Mononuclear cell (primary cell): ENCODE measurements around the gene CD84. TPM values are rescaled to one million over a fixed set of nuclear protein-coding genes. Genes with fewer than 3 reads are reported as not detected.
"Not testable (repeated sequence)": the region's sequence is repeated elsewhere in the genome, so short reads cannot be mapped to it uniquely, and the experiment has no call there.

Experiments
- H3K27me3 ChIP-seq: 2 replicates; pipeline ENCODE4 v1.6.0; 2011; ENCODE audit warnings: low read length, control low read depth; ENCODE audit not compliant: insufficient read depth
- H3K4me1 ChIP-seq: 2 replicates; pipeline ENCODE4 v1.5.1; 2011; ENCODE audit warnings: mild to moderate bottlenecking, low read length, control low read depth; ENCODE audit not compliant: insufficient read depth
- H3K4me3 ChIP-seq: 2 replicates; pipeline ENCODE4 v1.5.1; 2011; ENCODE audit warnings: mild to moderate bottlenecking, low read length, moderate library complexity
- H3K9me3 ChIP-seq: 2 replicates; pipeline ENCODE4 v1.5.1; 2011; ENCODE audit warnings: low read depth, mild to moderate bottlenecking, control low read depth, low read length
- total RNA-seq: library from RNA; depleted of rRNA; stranded (reverse); fragments of >200 nt; gene quantifications from one replicate; pipeline ENCODE4 v1.2.3, GENCODE V29; 2012

CD84 gene
- 33.4 TPM for total RNA-seq

DNA sequence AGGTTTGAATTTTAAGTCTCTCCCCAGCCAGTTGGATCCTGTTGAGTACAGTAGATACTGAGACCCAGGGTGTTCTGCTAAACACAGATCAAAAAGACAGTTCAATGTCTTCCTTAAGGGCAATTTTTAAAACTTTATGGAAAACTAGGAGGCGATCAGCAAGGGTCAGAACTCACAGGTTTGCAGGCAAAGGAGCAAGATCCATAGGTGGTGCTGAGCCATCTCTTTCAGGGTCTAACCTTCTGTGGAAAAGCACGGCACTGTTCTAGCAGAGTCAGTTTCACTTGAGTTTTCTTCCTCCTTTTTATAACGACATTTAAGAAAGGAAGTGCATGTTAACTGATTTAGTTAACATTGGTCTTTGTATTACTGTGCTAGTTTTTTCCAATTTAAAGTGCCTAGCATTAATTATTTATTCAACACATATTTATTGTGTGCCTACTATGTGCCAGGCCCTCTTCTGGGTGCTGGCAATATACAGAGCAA lies at the start of gene CD84:
Gene CD84 (minus strand): TSS at position 281 of the 486 bp plus-strand sequence. CDS start 59 bp downstream, at position 222.
- H3K27me3 ChIP-seq: no peaks in the 10 kb centered on the region
- peaks cover 62% of the 10 kb centered on the region for H3K4me1 ChIP-seq
- peak within 1 kb of the TSS; percentile 57 for H3K4me3 ChIP-seq

GRCh38 chr1:160628799-160629263 lies 49.5 kb upstream of the CD84 start:
- Histone ChIP-seq H3K4me1 (peaks cover 90% of the 10 kb centered on the region), H3K27me3 (no peaks in the 10 kb centered on the region), H3K9me3 (no peaks in the 10 kb centered on the region), H3K4me3 (no peak overlapping the region)

More for the DNA sequence above, at the start of gene CD84:
- H3K9me3 ChIP-seq: no peaks in the 10 kb centered on the region

- not testable (repeated sequence) for H3K27me3 ChIP-seq, H3K4me3 ChIP-seq, H3K9me3 ChIP-seq
- H3K4me1 ChIP-seq: peaks cover 92% of the 10 kb centered on the region
Measured at GRCh38 chr1:160627677-160628289, 48.5 kb upstream of the CD84 start.

DNA sequence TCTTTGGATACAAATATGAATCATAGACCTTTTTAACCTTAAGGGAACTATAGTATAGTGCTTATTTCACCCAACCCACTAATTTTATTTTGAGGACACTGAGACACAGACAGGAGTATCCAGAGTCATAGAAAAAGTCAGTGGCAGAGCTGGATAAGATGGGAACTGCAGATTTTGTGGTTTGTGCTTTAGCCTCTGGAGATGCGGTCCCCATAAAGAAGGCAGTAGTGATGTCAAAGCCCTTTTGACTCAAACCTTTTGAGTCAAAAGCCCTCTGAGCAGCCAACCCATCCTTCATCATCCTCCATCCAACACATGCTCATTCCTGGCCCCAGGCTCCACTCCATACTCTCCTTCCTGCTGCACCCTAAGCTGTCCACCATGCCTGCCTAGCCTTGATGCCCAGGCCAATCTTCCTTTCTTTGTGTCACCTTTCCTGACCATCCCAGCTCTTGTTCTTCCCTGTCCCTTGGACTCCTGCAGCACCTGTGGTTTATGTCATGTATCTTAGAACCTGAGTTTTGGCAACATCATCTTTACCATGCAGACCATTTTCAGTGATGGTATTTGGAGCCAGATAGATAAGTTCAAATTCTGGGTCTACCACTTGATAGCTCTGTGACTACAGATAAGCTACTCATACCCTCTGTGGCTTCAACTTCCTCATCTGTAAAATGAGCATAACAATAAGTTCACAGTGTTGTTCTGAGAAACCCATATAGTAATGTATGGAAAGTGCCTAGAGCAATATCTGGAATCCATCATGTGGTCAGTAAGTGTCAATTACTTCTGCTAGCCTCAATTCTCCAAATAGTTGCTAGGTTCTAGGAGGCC lies 47.4 kb upstream of the CD84 start:
- H3K27me3 ChIP-seq: no peaks in the 10 kb centered on the region
- H3K4me3 ChIP-seq: no peak overlapping the region
- peaks cover 90% of the 10 kb centered on the region for H3K4me1 ChIP-seq
- H3K9me3 ChIP-seq: no peaks in the 10 kb centered on the region

GRCh38 chr1:160625725-160626498 lies 46.6 kb upstream of the CD84 start:
- no peaks in the 10 kb centered on the region for H3K27me3 ChIP-seq
- no peaks in the 10 kb centered on the region for H3K9me3 ChIP-seq
- H3K4me1 ChIP-seq: peaks cover 91% of the 10 kb centered on the region
- no peak overlapping the region for H3K4me3 ChIP-seq

DNA sequence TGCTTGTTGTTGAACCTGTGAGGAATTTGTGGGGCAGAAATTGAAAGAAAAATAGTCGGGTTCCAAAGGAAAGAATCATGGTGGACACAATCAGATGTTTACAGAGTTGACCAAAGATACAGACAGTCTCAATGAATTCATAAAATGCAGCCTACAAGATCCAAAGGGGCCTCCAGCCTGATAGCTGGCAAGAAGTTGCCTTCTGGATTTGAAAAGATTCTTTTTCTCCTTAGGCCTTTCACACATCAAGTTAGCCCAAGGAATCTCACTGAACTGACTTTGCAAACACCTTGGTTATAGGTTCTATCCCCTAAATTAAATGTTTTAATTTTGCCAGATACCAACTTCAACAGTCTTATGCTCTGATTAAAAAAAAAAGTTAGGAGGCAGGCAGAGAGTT lies 46.0 kb upstream of the CD84 start:
- H3K9me3 ChIP-seq: no peaks in the 10 kb centered on the region
- peaks cover 85% of the 10 kb centered on the region for H3K4me1 ChIP-seq
- H3K27me3 ChIP-seq: no peaks in the 10 kb centered on the region
- no peak overlapping the region for H3K4me3 ChIP-seq

DNA sequence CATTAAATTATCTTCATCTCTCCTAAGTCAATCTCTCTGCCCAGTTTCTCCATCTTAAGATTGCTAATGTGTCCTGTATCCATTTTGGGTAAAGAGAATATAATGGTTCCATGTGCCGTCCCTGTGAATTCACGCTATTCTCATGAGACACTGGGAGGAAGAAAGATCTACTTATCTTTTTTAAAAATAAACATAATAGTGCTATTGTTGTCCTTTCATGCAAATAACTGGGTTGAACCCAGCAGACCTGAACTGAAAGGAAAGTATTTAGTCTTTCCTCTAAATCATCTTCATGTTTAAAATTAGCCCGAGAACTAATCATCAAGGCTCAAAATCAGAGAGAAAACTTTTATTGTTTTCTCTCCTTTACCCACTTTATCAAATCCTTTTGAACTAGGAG lies 45.2 kb upstream of the CD84 start:
- H3K4me1 ChIP-seq: peaks cover 77% of the 10 kb centered on the region
- H3K27me3 ChIP-seq: no peaks in the 10 kb centered on the region
- H3K4me3 ChIP-seq: no peak overlapping the region

GRCh38 chr1:160623862-160624261 lies 44.6 kb upstream of the CD84 start:
- peaks cover 71% of the 10 kb centered on the region for H3K4me1 ChIP-seq
- H3K27me3 ChIP-seq: no peaks in the 10 kb centered on the region
- no peak overlapping the region for H3K4me3 ChIP-seq
- no peaks in the 10 kb centered on the region for H3K9me3 ChIP-seq

More for the DNA sequence above, 45.2 kb upstream of the CD84 start:
- H3K9me3 ChIP-seq: no peaks in the 10 kb centered on the region

DNA sequence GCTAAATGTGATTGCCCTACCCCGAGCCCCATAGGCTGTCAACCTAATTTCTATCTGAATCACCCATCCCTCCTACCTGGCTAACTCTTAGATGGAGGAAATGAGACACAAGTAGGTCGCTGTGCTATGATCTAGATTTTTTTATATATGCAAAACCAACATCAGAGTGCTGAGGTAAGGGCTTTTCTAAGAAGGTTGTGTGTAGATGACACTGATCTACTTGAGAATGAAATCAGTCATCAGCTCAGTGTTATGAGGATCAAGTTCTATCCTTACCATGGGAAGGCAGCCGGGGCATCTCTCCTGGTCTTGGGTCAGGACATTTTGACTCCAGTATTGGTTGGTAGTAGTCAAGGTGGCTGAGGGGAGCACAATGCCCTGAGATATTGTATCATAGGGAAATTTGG lies 43.9 kb upstream of the CD84 start:
- H3K9me3 ChIP-seq: no peaks in the 10 kb centered on the region
- peaks cover 65% of the 10 kb centered on the region for H3K4me1 ChIP-seq
- H3K4me3 ChIP-seq: no peak overlapping the region
- H3K27me3 ChIP-seq: no peaks in the 10 kb centered on the region

DNA sequence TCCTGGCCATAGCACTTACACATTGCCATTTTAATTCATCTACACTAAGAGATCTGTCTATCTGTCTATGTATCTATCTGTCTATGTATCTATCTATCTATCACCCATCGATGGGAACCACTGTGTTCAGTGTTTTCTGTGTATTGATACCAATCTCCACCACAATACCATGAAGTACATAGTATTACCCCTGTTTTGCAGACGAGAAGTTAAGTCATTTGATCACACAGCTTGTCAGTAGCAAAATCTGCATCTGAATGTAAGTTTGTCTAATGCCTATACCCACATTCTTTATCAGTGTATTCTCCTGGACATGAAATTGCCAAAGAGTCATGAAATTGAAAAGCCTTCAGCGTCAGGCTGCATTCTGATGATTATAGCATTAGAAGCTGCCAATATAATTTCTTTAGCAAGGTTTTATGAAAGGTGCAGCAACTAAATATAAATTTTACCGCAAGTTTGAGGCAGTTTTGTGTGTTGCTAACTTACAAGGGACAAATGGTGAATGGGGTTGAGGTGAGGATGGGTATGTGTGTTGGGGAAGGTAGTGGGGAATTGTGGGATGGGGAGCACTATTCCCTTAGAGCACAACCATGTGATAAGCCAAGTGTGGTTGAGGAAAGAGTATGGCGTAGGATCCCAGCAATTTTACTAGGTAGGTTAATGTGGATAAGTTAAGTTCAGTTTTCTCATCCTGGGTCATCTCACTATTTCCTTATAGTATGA lies 43.4 kb upstream of the CD84 start:
- H3K27me3 ChIP-seq: no peaks in the 10 kb centered on the region
- H3K4me1 ChIP-seq: peaks cover 61% of the 10 kb centered on the region
- H3K4me3 ChIP-seq: no peak overlapping the region
- H3K9me3 ChIP-seq: no peaks in the 10 kb centered on the region

DNA sequence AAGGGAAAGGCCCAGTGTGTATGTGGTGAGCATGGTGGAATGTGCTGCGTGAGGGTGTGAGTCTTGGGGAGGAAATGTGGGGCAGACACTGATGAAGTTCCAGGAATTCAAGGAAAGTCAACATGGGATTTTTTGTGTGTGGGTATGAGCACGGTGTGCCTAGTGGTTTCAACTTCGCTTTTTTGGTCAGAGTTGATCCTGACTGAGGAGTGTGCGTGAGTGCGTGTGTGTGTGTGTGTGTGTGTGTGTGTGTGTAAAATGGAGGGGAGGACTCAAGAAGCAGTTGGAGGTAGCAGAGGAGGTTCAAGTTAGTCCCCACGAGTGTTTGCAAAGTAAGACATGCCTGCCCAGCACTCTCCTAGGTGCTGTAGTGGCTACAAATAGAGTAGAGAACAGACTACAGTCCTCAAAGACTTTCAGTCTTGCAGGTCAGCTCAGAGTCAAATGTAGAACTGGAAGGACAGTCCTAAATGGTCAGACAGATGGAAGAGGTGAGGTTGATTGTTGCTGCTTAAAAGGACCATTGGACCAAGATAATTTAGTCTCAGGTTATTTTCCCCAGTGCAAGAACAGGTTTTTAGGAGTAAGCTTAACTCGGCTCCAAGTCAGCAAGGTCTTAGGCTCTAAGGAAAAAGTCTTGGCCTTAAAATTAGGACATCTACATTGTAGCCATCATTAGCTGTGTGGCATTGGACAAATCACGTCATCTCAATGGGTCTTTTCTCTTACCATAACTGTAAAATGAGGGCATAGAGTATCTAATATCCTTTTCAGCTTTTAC lies 42.5 kb upstream of the CD84 start:
- Histone ChIP-seq H3K27me3 (no peaks in the 10 kb centered on the region), H3K9me3 (no peaks in the 10 kb centered on the region), H3K4me1 (peaks cover 56% of the 10 kb centered on the region), H3K4me3 (no peak overlapping the region)

DNA sequence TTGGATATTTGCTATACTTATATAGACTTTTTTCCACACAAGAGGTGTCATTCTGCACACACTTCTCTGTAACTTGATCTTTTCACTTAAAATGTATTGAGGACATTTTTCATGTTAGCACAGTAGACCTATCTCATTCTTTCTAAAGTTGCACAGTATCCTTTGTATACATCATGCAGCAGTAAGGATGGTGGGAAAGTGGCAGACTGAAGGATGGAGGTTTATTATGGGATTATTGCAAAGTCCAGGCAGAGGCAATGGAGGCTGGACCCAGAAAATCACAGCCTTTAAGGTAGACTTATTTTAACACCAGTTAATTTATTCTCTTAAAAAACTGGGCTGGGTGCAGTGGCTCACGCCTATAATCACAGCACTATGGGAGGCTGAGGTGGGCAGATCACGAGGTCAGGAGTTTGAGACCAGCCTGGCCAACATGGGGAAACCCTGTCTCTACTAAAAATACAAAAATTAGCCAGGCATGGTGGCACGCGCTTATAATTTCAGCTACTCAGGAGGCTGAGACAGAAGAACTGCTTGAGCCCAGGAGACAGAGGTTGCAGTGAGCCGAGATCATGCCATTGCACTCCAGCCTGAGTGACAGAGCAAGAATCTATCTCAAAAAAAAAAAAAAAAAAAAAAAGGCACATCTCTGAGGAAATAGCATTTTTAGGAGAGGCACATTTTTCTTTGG lies 41.8 kb upstream of the CD84 start:
- Histone ChIP-seq H3K27me3 (no peaks in the 10 kb centered on the region), H3K4me1 (peaks cover 48% of the 10 kb centered on the region), H3K9me3 (no peaks in the 10 kb centered on the region), H3K4me3 (no peak overlapping the region)

DNA sequence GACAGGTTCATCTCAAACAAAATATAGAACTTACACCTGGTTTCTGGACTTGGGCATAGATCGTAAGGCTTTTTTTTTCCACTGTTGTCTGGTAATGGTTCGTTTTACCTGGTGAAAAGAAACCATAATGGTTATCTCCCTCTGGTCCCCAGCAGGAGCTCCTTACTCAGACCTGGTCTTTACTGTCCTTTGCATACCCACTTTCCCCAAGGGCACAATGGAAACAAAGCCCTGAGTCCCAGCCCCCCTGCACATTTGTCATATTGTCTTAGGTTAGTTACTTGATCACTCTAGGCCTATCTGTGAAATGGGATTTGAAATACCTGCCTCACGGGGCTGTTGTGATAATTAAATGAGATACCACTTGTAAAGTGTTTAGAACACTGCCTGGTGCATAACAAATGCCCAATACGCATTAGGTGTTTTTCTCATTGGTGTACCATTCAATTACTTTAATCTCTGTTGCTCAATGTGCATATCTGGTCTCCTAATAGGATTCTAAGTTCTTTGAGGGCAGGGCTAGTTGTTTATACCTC lies 40.5 kb upstream of the CD84 start:
- no peaks in the 10 kb centered on the region for H3K9me3 ChIP-seq
- H3K27me3 ChIP-seq: no peaks in the 10 kb centered on the region
- H3K4me3 ChIP-seq: no peak overlapping the region
- peaks cover 37% of the 10 kb centered on the region for H3K4me1 ChIP-seq
